Superior temporal gyrus (tissue), 1 donor: Measurements from ENCODE around the gene METRN.

ENCODE experiments used
- DNase-seq: peaks from one replicate; pipeline ENCODE4 v3.0.0-alpha.2; 2016; ENCODE audit errors: extremely low spot score

The METRN gene

GRCh38 chr16:759110-759910 is 44.4 kb downstream of the METRN start:
- no peak for DNase-seq

DNA sequence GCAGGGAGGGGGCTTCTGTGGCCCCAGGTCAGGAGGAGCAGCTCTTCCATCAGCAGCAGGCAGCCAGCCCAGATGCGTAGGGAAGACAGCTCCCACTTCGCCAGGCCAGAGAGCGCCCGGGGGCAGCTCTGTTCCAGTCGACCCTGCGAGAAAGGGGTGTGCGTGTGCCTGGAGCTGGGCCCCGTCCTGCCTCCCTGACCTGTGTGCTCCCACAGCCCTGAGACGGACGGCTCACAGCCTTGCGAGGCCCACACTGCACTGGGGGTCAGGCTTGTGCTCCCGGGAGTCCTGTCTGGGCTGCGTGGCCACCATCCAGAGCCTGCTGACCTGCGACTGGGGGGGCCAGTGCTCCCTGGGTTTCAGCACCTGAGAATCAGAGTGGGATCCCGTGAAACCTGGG is 45.1 kb downstream of the METRN start:
- DNase-seq: no peak

GRCh38 chr16:760545-761343 is 45.8 kb downstream of the METRN start, which contains the start of gene MSLN:
Gene MSLN, plus strand, starts transcription at chr16:760734. Its CDS starts 1,947 bp downstream, at chr16:762681.
- DNase-seq: no peak

- DNase-seq: no peak
These were observed 47.0 kb downstream of the METRN start for GRCh38 chr16:761625-762513.

DNA sequence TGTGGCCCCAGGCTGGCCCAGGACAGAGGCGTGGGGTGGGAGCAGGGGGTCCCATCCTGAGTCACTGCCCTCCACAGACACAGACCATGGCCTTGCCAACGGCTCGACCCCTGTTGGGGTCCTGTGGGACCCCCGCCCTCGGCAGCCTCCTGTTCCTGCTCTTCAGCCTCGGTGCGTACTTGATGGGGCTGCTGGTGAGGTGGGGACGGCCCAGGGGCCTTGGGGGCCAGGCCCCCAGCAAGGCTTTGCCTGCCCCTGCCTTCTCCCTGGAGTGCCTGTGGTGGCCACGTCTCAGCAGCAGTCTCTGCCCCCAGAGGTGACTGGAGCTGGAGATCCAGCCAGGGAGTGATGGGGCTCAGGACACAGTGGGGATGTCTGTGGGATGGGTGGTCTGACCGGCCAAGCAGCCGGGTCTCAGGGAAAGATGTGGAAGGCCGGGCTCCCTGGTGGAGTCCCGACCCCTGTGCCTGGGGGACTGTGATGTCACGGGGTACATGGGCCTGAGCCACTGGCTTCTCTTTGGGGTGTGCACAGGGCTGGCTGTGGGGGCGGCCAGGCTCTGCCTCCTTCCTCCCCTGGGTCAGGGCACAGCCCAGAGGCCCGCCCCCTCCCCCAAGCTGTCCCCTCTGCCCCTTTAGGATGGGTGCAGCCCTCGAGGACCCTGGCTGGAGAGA is 47.8 kb downstream of the METRN start:
- no peak for DNase-seq

DNA sequence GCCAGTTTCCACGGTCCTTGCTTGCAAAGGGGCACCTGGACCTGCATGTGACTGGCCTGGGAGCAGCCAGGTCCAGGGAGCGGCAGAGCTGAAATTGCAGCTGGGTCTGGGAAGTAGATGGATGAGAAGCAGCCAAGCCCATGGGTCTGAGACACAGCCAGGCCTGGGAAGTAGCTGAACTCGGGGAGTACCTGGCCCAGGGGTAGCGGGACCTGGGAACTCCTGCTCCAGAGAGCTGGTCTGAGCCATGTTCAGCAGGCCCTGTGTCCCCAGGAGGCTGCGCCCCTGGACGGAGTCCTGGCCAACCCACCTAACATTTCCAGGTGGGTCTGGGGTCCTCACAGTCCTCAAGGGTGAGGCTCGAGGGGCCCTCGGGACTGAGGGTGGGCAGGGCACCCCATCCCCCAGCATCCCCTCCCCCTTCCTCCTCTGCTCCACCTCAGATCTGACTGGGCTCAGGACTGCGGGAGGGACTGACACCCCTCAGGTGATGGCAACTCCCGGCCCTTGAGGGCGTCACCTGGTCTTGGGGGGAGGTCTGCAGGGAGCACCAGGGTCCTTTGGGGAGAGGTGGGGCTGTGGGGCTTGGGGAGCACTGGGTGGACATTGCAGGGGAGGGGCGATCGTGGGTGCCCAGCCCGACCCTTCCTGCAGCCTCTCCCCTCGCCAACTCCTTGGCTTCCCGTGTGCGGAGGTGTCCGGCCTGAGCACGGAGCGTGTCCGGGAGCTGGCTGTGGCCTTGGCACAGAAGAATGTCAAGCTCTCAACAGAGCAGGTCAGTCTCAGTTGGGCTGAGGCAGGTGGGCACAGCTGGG is 48.7 kb downstream of the METRN start:
- no peak for DNase-seq

GRCh38 chr16:764184-764750 is 49.3 kb downstream of the METRN start:
- no peak for DNase-seq

DNA sequence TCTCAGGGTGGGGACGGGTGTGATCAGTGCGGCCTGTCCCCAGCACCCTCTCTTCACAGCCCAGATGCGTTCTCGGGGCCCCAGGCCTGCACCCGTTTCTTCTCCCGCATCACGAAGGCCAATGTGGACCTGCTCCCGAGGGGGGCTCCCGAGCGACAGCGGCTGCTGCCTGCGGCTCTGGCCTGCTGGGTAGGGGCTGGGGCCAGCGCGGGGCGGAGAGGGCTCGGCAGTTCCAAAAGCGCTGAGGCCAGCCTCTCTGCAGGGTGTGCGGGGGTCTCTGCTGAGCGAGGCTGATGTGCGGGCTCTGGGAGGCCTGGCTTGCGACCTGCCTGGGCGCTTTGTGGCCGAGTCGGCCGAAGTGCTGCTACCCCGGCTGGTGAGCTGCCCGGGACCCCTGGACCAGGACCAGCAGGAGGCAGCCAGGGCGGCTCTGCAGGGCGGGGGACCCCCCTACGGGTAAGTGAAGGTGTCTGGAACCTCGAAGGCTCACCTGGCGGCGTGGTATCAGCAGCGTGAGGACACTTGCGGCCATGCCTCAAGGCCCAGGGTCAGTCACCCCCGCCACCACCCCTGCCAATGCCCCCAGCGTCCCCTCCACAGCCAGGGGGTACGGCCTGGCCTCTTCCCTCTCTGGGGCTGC is 50.0 kb downstream of the METRN start:
- DNase-seq: no peak

GRCh38 chr16:765488-765865 is 50.6 kb downstream of the METRN start:
- DNase-seq: no peak

DNA sequence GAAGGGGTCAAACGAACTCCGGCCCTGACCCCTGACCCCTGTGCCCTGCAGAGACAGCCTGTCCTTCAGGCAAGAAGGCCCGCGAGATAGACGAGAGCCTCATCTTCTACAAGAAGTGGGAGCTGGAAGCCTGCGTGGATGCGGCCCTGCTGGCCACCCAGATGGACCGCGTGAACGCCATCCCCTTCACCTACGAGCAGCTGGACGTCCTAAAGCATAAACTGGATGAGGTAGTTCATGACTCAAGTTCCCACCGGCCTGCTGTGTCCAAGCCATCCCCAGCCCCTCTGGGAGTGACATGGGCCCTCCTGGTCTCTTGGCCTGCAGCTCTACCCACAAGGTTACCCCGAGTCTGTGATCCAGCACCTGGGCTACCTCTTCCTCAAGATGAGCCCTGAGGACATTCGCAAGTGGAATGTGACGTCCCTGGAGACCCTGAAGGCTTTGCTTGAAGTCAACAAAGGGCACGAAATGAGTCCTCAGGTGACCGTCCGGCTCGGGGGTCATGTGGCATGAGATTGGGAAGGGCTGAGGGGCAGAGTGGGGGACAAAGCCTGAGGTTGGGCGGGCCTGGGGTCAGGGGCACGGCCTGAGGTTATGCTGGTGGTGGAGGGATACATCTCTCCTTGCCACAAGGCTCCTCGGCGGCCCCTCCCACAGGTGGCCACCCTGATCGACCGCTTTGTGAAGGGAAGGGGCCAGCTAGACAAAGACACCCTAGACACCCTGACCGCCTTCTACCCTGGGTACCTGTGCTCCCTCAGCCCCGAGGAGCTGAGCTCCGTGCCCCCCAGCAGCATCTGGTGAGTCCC is 51.3 kb downstream of the METRN start:
- DNase-seq: no peak

DNA sequence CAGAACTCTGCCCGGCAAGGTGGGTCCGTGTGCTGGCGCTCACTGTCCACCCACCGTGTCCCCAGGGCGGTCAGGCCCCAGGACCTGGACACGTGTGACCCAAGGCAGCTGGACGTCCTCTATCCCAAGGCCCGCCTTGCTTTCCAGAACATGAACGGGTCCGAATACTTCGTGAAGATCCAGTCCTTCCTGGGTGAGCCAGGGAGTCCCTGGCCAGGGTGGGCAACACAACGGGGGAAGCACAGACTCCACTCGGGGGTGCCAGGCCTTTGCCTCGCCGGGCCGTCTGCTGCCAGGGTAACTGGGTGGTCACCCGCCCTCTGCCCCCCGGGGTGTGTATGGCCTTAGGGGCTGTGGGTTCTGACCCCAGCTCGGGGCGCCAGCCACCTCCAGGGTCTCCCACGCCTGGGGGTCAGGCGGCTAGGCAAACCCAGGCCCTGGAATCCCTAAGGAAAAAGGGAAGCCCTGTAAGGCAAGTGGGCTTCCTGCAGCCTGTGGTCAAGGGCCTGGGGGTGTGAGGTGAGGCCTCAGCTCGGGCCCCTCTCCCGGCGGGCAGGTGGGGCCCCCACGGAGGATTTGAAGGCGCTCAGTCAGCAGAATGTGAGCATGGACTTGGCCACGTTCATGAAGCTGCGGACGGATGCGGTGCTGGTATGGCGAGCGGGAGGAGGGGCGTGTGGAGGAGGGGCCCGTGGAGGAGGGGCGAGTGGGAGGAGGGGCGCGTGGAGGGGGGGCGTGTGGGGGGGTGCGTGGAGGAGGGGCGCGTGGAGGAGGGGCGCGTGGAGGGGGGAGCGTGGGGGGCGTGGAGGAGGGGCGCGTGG is 52.1 kb downstream of the METRN start:
- DNase-seq: no peak

DNA sequence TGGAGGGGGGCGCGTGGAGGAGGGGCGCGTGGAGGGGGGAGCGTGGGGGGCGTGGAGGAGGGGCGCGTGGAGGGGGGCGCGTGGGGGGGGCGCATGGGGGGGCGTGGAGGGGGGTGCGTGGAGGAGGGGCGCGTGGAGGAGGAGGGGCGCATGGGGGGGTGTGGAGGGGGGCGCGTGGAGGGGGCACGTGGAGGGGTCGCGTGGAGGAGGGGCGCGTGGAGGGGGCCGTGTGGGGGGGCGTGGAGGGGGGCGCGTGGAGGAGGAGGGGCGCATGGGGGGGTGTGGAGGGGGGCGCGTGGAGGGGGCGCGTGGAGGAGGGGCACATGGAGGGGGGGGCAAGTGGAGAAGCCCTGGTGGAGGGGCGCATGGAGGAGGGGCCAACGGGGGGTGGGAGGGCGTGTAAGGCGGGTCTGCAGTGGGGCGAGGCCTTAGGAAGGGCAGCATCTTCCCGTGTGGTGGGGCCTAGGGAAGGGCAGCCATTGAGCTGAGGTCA is 52.9 kb downstream of the METRN start:
- DNase-seq: no peak

DNA sequence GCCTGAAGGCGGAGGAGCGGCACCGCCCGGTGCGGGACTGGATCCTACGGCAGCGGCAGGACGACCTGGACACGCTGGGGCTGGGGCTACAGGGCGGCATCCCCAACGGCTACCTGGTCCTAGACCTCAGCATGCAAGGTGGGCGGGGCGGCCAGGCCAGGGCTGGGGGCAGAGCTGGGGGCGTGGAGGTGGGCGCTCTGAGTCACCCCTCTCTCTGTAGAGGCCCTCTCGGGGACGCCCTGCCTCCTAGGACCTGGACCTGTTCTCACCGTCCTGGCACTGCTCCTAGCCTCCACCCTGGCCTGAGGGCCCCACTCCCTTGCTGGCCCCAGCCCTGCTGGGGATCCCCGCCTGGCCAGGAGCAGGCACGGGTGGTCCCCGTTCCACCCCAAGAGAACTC is 53.5 kb downstream of the METRN start:
- DNase-seq: no peak
